ENCODE results near the gene ABTB1. TPM values are rescaled to one million over a fixed set of nuclear protein-coding genes. Genes with fewer than 3 reads are reported as not detected.

The ABTB1 gene
- total and polyA plus RNA-seq, 2 experiments from 2014 or later = 3.7 to 5.7 TPM

DNA sequence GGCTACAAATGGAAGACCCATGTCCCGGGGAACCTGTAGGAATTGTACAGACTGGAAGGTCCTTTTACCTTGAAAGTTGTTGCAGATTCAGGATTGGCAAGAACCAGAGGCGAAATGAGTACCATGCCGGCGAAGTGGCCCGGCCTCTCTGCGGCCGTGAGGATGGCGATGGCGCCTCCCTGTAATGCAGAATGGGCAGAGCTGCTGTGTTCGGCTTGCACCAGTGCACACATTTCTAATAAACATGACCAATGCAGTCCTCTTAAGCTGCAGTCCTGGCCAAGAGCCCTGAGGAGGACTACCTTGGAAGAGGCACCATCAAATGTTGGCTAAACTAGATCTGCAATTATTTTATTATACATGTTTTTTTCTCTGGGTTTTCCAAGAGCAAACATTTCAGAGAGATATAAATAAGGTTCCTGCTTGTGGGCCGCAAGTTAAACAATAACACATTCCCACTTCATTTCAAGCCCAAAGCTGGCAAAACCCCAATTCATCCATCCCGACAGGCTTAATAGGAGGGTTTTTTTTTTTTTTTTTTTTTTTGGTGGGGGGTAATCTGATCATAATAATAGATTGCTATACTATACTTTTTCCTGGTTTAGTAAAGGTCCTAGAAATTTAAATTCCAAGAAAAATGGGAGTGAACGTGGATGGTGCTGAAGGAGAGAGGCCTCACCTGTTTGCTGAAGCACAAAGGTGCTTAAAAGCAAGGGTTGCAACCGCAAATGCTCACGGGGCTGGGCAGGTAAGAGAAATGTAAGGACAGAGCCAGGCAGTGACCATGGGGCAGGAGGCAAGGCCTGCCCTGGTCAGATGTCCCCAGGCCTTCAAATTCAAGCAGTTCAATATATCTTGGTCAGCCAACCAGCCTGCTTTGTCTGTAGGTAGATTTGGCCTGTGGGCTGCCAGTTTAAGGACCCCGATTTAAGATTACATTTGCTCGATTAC, 48.5 kb downstream of the ABTB1 start:
- peaks cover 3% of the 10 kb centered on the region; the same call in 2 of the 3 replicates for H3K9me3 Mint-ChIP-seq
- Histone ChIP-seq H3K4me1 (ENCODE audit: insufficient read depth) (peaks cover 3% of the 10 kb centered on the region; the same call in 1 of the 2 replicates), H3K79me2 (replicated peaks; ENCODE audit: insufficient read depth) (no peaks in the 10 kb centered on the region), H4K20me1 (replicated peaks; ENCODE audit: insufficient read depth) (no peaks in the 10 kb centered on the region), H3F3A (replicated peaks; ENCODE audit: low read depth) (no peaks in the 10 kb centered on the region), H2AFZ (no peak overlapping the region), H3K4me2 (no peak overlapping the region), H3K4me3 (no peak overlapping the region), H3K27me3 (ENCODE audit: insufficient read depth) (no peaks in the 10 kb centered on the region), H3K36me3 (ENCODE audit: insufficient read depth) (no peaks in the 10 kb centered on the region), H3K9me2 (ENCODE audit: insufficient read depth) (0 out of 2 replicates have a peak, but pooled peaks cover 7% of the 10 kb centered on the region), H3K27ac (ENCODE audit: low read depth) (no peak overlapping the region)
- DNase-seq (ENCODE audit: low spot score) (no peak), ATAC-seq (no peak)
- TF ChIP-seq CREB1 (CRISPR knock-in tag; IDR thresholded peaks at IDR 0.05; ENCODE audit: low read depth) (no peak), ZNF331 (CRISPR knock-in tag; IDR thresholded peaks at IDR 0.05; ENCODE audit: low read depth) (no peak), EZH2phosphoT487 (IDR thresholded peaks at IDR 0.05; ENCODE audit: unreplicated experiment) (no peak), CTCF (conservative IDR thresholded peaks at IDR 0.05; ENCODE audit: low read depth in 2 of 2) (no peak), REST (IDR thresholded peaks at IDR 0.05; ENCODE audit: unreplicated experiment) (no peak), JUNB (IDR thresholded peaks at IDR 0.05; ENCODE audit: unreplicated experiment) (no peak), NANOG (IDR thresholded peaks at IDR 0.05; ENCODE audit: borderline replicate concordance) (no peak), STAT1 (IDR thresholded peaks at IDR 0.05; ENCODE audit: unreplicated experiment) (no peak), ZNF114 (CRISPR knock-in tag; IDR thresholded peaks at IDR 0.05) (no peak), EZH2 (IDR thresholded peaks at IDR 0.05; ENCODE audit: low read depth, unreplicated experiment) (no peak), POLR2AphosphoS5 (IDR thresholded peaks at IDR 0.05; ENCODE audit: low read depth) (no peak)
- TF ChIP-seq, protein P1, sequence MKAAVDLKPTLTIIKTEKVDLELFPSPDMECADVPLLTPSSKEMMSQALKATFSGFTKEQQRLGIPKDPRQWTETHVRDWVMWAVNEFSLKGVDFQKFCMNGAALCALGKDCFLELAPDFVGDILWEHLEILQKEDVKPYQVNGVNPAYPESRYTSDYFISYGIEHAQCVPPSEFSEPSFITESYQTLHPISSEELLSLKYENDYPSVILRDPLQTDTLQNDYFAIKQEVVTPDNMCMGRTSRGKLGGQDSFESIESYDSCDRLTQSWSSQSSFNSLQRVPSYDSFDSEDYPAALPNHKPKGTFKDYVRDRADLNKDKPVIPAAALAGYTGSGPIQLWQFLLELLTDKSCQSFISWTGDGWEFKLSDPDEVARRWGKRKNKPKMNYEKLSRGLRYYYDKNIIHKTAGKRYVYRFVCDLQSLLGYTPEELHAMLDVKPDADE (IDR thresholded peaks at IDR 0.05) = no peak
- peaks cover 4% of the 10 kb centered on the region for H3K27me3 Mint-ChIP-seq (ENCODE audit: insufficient read depth, low read depth, poor library complexity)
- no peak overlapping the region for H3K4me3 Mint-ChIP-seq
- no peaks in the 10 kb centered on the region for H3K36me3 Mint-ChIP-seq (ENCODE audit: low read depth)
- H3K4me1 Mint-ChIP-seq = peaks cover 23% of the 10 kb centered on the region
- H3K27ac Mint-ChIP-seq = no peak overlapping the region
